Measurements from ENCODE around the gene CHRNB1.

DNA sequence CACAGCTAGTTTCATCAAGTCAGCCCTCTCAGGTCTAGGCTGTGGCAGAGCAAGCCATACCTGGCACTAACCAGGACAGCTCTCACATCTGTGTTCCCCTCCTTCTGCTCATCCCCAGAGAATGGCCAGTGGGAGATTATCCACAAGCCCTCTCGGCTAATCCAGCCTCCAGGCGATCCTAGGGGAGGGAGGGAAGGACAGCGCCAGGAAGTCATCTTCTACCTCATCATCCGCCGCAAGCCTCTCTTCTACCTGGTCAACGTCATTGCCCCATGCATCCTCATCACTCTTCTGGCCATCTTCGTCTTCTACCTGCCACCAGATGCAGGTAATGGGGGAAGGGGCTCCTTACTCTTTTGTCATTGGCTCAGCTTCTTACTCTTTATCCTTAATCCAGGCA, 3.6 kb downstream of the CHRNB1 start:
- TF ChIP-seq CTCF (conservative IDR thresholded peaks at IDR 0.05) (no peak), ZFX (IDR thresholded peaks at IDR 0.05) (no peak)

Measured in C4-2B (cell line).